Kidney capillary endothelial cell (primary cell): ENCODE data around the gene VTI1A.
A peak's percentile ranks its signal among the peaks of the same experiment; 100 is the strongest.
"Not testable (repeated sequence)": the region's sequence is repeated elsewhere in the genome, so short reads cannot be mapped to it uniquely, and the experiment has no call there.

Experiments used
- DNase-seq: peaks from one replicate; pipeline ENCODE4 v3.0.0-alpha.2; 2018; ENCODE audit warnings: low spot score

VTI1A gene

GRCh38 chr10:112507046-112507445 is 60.0 kb downstream of the VTI1A start:
- DNase-seq: no peak

GRCh38 chr10:112507988-112508387 is 61.0 kb downstream of the VTI1A start:
- DNase-seq: no peak

- DNase-seq: no peak
These were observed 62.7 kb downstream of the VTI1A start for GRCh38 chr10:112509558-112510291.

DNA sequence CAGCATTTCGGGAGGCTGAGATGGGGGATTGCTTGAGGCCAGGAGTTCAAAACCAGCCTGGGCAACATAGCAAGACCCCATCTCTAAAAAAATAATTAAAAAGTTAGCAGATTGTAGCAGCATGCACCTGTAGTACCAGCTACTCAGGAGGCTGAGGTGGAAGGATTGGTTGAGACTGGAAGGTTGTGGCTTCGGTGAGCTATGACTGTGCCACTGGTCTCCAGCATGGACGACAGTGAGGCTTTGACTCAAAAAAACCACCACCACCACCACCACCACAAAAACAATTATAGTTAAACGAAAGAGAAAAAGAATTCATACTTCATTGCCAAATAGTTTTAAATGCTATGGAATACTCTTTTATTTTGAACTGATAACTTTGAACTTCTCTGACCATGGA is 63.4 kb downstream of the VTI1A start:
- DNase-seq: no peak

DNA sequence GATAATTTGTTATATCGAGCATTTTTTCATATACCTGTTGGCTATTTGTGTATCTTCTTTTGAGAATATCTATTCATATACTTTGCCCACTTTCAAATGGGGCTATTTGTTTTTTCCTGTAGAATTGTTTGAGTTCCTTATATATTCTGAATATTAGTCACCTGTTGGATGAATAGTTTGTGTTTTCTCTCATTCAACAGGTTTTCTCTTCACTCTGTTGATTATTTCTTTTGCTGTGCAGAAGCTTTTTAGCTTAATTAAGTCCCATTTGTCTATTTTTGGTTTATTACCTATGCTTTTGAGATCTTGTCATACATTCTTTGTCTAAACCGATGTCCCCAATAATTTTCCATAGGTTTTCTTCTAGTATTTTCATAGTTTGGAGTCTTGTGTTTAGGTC is 65.3 kb downstream of the VTI1A start:
- DNase-seq: no peak

DNA sequence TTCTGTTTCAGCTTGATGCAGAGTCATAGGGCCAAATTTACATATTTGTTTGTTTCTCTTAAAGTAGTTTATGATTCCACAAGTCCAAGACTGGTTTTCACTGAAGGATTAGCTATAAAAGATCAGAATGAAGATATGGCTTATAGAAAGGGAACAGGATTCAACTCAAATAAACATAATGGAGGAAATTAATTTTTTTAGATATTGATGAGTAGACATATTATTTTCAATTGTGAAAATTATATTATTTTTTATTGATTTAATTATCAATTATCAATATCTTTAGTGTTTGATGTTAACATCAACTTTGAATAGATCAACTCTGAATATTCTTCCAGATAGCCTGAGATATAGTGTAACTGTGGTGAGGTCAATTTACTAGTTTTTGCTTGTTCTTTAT is 68.1 kb downstream of the VTI1A start:
- no peak for DNase-seq

- no peak for DNase-seq
These were observed 68.8 kb downstream of the VTI1A start for GRCh38 chr10:112515852-112516251.

DNA sequence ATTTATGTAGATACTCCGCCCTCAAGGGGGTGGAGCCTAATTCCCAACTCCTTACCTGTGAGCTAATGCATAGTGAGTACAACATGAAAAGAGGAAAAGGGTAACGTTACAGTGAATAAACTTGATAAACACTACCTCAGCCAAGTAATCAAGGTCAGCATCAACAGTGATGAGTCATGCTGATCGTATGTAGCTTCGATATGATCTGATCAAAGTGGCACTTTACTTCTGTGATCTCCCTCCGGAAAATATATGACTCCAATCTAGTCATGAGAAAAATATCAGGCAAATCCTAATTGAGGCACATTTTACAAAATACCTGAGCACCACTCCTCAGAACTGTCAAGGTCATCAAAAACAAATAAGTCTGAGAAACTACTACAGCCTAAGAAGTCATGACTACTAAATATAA is 70.4 kb downstream of the VTI1A start:
- DNase-seq: no peak

DNA sequence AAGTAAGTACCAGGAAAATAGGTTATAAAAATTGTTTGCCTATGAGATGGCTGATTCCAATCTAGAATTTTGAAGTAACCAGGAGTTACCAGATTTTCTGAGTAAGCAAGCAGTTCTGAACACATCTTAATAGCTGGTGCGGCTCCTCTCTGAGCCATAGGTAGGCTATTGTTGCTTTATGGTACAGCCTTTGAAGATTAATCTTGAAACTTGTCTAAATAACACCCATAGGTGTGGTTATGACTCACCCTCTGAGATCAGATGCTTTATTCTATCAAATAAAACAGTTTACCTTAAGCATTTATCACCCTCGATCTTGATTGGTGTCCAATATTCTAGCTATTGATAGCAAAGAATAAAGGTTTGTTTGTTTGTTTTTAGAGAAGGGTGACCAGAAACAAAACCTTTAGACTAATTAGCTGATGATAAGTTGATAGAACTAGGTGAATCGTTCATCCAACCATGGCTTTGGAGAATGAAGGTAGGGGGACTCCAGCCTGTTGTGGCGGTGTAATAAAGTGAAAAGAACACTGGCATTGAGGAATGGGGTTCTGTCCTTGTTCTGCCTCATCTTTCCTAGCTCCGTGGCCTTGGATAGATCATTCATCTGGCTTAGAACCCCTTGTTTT is 72.2 kb downstream of the VTI1A start:
- DNase-seq: no peak

- DNase-seq: no peak
These were observed 73.9 kb downstream of the VTI1A start for GRCh38 chr10:112520914-112521313.

DNA sequence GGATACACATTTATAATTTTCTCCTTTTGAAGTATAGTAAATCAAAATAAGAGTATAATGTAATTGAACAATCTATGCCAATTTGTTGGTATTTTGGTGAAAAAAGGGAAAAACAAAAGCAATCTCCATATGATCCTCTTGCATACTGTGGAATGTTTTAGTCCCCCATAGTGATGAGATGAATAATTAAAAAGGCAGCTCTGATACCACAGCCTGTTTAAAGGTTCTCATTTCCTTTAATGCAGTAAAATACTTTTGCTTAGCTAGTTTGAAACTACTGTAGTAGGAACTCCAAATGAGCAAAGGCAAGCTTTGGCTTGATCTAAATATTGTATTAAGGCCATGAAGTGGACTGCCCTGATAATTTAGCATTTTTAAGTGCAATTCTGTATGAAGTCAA is 77.6 kb downstream of the VTI1A start:
- no peak for DNase-seq

GRCh38 chr10:112525200-112525599 is 78.2 kb downstream of the VTI1A start:
- no peak for DNase-seq

DNA sequence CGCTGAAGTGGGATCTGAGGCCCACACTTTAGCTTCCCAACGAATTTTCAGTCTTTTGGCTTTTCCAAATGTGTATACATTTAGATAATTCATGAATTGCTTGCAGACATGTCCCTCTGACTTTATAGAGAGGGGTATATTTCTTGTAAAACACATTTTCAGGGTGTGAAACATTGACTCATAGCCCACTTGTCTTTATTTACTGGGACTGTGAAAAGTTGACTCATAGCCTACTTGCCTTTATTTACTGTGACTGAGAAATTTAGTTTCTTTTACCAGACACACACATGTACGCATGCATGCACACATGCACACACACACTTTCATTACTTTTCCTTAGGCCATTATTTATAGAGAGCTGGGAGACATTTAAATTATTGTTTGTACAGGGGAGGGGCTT is 79.1 kb downstream of the VTI1A start:
- peak; percentile 8 for DNase-seq

- DNase-seq: no peak
These were observed 79.9 kb downstream of the VTI1A start for GRCh38 chr10:112526906-112527305.

- no peak for DNase-seq
These were observed 81.2 kb downstream of the VTI1A start for GRCh38 chr10:112528235-112528634.

DNA sequence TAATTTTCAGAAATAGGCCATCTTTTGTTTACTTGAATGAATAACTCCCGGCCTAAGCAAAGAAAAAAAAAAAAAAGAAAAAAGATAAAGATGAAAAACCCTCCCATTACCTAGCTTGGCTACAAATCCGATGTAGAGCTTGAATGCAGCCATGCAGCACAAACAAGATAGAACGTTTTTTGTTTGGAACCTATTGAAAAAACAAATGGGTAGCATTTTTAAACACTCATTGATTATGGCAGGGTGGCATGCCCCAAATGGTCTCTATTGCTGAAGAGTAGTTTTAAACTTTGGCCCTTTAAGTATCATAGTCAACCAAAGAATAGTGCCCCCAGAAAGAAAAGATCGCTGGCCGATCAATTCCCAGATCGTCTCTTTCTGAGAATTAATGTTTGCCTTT is 84.4 kb downstream of the VTI1A start:
- DNase-seq: no peak

GRCh38 chr10:112532189-112532588 is 85.2 kb downstream of the VTI1A start:
- no peak for DNase-seq

- no peak for DNase-seq
These were observed 85.9 kb downstream of the VTI1A start for GRCh38 chr10:112532956-112533355.

DNA sequence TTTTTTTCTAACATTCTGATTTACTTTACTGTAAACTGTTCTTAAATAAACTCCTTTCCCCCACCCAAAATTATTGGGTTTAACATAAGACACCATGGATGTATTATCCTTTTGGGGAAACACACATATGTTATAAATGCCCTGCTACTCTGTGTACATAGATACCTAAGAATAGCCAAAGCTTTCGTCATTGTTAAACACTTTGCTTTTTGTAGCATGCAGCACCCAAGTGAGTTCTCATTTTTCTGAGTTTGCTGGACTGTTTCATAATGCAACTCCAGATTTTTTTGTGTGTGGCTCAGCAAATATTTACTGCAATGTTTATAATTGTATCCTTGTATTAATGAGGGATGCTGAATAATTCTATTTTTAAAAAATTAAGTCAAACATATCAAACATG is 86.9 kb downstream of the VTI1A start:
- no peak for DNase-seq

GRCh38 chr10:112535531-112535951 is 88.5 kb downstream of the VTI1A start:
- DNase-seq: no peak

- DNase-seq: peak; percentile 5
These were observed 89.6 kb downstream of the VTI1A start for GRCh38 chr10:112536663-112537062.

GRCh38 chr10:112538168-112538567 is 91.2 kb downstream of the VTI1A start:
- DNase-seq: no peak

DNA sequence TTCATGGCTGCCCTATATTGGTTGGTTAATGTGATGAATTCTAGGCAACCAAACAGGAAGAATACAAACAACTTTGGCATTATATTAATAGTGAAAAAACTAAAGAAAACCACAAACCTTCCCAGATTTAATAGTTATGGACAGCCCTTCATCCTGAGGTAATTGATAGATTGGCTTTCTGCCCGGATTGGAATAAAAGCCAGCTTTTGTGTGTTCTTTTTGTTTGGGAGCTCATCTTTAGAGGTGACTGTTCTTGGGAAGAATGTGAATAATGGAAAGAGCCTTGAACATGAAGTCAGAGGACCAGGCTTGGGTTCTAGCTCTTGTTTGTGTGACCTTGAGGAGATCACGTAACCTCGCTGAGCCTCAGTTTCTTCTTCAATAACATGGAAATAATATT is 92.3 kb downstream of the VTI1A start:
- DNase-seq: no peak

DNA sequence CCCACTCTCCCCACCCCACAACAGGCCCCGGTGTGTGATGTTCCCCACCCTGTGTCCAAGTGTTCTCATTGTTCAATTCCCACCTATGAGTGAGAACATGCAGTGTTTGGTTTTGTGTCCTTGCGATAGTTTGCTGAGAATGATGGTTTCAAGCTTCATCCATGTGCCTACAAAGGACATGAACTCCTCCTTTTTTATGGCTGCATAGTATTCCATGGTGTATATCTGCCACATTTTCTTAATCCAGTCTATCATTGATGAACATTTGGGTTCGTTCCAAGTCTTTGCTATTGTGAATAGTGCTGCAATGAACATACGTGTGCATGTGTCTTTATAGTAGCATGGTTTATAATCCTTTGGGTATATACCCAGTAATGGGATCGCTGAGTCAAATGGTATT is 95.8 kb downstream of the VTI1A start:
- DNase-seq: not testable (repeated sequence)
